Measurements from ENCODE around the gene HES4. TPM values are rescaled to one million over a fixed set of nuclear protein-coding genes. Genes with fewer than 3 reads are reported as not detected.

HES4 gene
- total RNA-seq, 1 experiment from 2014 or later: 233 TPM

DNA sequence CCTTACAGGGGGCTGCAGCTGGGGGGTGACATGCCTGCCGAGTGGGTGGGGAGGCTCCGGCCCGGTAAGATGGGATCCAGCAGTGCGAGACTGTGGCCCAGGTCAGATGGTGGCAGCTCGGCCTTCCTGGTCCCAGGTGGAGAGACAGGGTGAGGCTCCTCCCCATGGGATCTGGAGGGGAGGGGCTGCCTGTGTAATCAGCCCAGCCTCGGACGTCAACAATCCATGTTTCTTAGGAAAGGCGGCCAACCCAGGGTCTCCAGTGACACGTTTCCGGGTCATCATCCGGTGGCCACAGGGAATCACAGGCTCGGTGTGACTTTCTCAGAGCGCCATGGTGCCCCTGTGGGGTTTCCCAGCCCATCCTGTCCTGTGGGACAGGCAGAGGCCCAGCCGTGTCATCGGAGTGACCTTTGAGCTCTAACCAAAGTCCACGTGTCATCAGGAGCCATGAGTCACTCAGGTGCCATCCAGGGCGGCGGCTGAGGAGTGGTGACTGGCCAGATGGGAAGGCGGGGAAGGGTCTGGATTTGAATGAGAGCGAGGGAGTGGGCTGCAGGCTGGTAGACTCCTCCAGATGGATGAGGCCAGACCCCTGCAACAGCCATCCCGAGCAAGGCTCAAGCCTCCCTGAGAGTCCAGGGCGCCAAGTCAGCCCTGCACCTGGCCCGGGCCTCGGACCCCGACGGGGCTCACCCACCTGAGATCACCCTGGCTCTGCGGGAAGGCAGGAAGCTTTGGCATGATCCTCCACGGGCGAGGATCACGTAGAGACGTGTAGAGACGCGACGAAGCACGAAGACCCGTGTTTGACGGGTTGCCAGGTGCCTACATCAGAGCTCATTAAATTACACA is 6.6 kb upstream of the HES4 start:
- peak overlapping the region; percentile 22; the same call in 1 of the 2 replicates for H3K4me2 ChIP-seq (ENCODE audit: low read length)
- ChIA-PET POLR2A (ENCODE audit: unreplicated experiment) (no interaction called here), CTCF (no interaction called here)

DNA sequence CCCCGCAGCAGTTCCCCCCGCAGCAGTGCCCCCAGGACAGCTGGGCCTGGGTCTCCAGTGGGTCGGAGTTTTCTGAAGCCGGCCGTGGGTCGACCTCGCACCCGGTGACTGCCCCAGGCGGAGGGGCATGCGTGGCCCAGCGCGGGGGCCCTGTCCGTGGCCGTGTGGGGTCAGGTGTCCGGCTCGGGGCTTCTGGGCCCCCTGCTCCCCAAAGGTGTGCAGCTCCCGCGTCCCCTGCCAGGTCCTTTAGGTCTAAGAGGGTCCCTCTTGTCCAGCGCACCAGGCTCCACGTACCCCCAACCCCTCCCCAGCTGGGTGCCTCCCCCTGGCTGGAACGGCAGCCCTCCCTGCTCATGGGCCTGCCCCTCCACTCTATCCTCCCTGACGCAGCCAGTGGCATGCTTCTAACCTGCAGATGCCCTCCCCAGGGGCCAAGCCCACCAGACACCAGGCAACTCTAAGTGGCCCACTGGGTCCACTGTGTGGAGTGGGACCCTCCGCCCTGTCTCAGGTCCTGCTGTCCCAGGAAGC is 5.9 kb upstream of the HES4 start:
- ChIA-PET CTCF (no interaction called here), POLR2A (ENCODE audit: unreplicated experiment) (no interaction called here)
- BruUV-seq (replicated peaks): no TSS peak
- no peak for DNase-seq
- Histone ChIP-seq H3K27ac (ENCODE audit: low read length) (peak overlapping the region; percentile 51), H3K9ac (ENCODE audit: low read length) (peak overlapping the region; percentile 37; the same call in 1 of the 2 replicates), H4K20me1 (ENCODE audit: low read length) (no peaks in the 10 kb centered on the region), H3K79me2 (ENCODE audit: low read length) (peaks cover 21% of the 10 kb centered on the region), H3K4me3 (ENCODE audit: low read length) (no peak overlapping the region), H3K4me1 (ENCODE audit: insufficient read depth, low read length) (peaks cover 18% of the 10 kb centered on the region), H3K9me3 (ENCODE audit: low read length) (no peaks in the 10 kb centered on the region), H3F3A (ENCODE audit: low read length, unreplicated experiment) (no peaks in the 10 kb centered on the region), H3K9me2 (replicated peaks; ENCODE audit: low read length) (no peaks in the 10 kb centered on the region), H2AFZ (ENCODE audit: low read length) (no peak overlapping the region), H3K27me3 (ENCODE audit: low read length) (no peaks in the 10 kb centered on the region), H3K4me2 (ENCODE audit: low read length) (peak overlapping the region; percentile 22; the same call in 1 of the 2 replicates), H3K36me3 (ENCODE audit: low read depth, low read length) (no peaks in the 10 kb centered on the region)
- intact Hi-C loops (cut with micrococcal nuclease): no loop called here
- TF ChIP-seq EZH2 (IDR thresholded peaks at IDR 0.05; ENCODE audit: low read length, unreplicated experiment) (no peak), EZH2phosphoT487 (IDR thresholded peaks at IDR 0.05; ENCODE audit: borderline replicate concordance, low read length) (no peak)
- TF ChIP-seq, protein P1, sequence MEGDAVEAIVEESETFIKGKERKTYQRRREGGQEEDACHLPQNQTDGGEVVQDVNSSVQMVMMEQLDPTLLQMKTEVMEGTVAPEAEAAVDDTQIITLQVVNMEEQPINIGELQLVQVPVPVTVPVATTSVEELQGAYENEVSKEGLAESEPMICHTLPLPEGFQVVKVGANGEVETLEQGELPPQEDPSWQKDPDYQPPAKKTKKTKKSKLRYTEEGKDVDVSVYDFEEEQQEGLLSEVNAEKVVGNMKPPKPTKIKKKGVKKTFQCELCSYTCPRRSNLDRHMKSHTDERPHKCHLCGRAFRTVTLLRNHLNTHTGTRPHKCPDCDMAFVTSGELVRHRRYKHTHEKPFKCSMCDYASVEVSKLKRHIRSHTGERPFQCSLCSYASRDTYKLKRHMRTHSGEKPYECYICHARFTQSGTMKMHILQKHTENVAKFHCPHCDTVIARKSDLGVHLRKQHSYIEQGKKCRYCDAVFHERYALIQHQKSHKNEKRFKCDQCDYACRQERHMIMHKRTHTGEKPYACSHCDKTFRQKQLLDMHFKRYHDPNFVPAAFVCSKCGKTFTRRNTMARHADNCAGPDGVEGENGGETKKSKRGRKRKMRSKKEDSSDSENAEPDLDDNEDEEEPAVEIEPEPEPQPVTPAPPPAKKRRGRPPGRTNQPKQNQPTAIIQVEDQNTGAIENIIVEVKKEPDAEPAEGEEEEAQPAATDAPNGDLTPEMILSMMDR (conservative IDR thresholded peaks at IDR 0.05; ENCODE audit: low read depth, low read length): no peak
- ATAC-seq: no peak

More for the DNA sequence above, 6.6 kb upstream of the HES4 start:
- H3K9me3 ChIP-seq (ENCODE audit: low read length): no peaks in the 10 kb centered on the region
- peaks cover 14% of the 10 kb centered on the region for H3K79me2 ChIP-seq (ENCODE audit: low read length)
- no peaks in the 10 kb centered on the region for H3K36me3 ChIP-seq (ENCODE audit: low read depth, low read length)
- H3K4me1 ChIP-seq (ENCODE audit: insufficient read depth, low read length): peaks cover 15% of the 10 kb centered on the region
- peak overlapping the region; percentile 37; the same call in 1 of the 2 replicates for H3K9ac ChIP-seq (ENCODE audit: low read length)
- no peak overlapping the region for H2AFZ ChIP-seq (ENCODE audit: low read length)
- no peaks in the 10 kb centered on the region for H4K20me1 ChIP-seq (ENCODE audit: low read length)
- BruUV-seq (replicated peaks): no TSS peak
- no peaks in the 10 kb centered on the region for H3F3A ChIP-seq (ENCODE audit: low read length, unreplicated experiment)
- intact Hi-C loops (cut with micrococcal nuclease): no loop called here
- TF ChIP-seq, protein P1 (conservative IDR thresholded peaks at IDR 0.05; ENCODE audit: low read depth, low read length): no peak
- TF ChIP-seq EZH2phosphoT487 (IDR thresholded peaks at IDR 0.05; ENCODE audit: borderline replicate concordance, low read length) (no peak), EZH2 (IDR thresholded peaks at IDR 0.05; ENCODE audit: low read length, unreplicated experiment) (no peak)
- DNase-seq: peak; percentile 75
- peak overlapping the region; percentile 51 for H3K27ac ChIP-seq (ENCODE audit: low read length)
- peak; percentile 24 for ATAC-seq
- H3K4me3 ChIP-seq (ENCODE audit: low read length): no peak overlapping the region
- H3K9me2 ChIP-seq (replicated peaks; ENCODE audit: low read length): no peaks in the 10 kb centered on the region
- H3K27me3 ChIP-seq (ENCODE audit: low read length): no peaks in the 10 kb centered on the region
